ENCODE data around the gene CALHM3. TPM values are rescaled to one million over a fixed set of nuclear protein-coding genes. Genes with fewer than 3 reads are reported as not detected.

The CALHM3 gene
- total and polyA plus RNA-seq, 4 donors = 0.09 TPM; not detected in 3

- peaks cover 4% of the 10 kb centered on the region for H3K4me1 ChIP-seq (ENCODE audit: control insufficient read depth, insufficient read depth, low read length)
- WGBS (ENCODE audit: insufficient coverage) = 74% methylated on average over 22 of the region's 22 CpGs
- no peak overlapping the region for H3K4me3 ChIP-seq (ENCODE audit: low read depth, low read length)
- H3K27ac ChIP-seq (ENCODE audit: low read depth, low read length) = no peak overlapping the region
- no peak for DNase-seq (ENCODE audit: low read depth in 4 of 6, low spot score in 6 of 6)
- no peaks in the 10 kb centered on the region for H3K36me3 ChIP-seq (ENCODE audit: control insufficient read depth, insufficient read depth, low read length)
- H3K27me3 ChIP-seq (ENCODE audit: control insufficient read depth, insufficient read depth, low read length) = no peaks in the 10 kb centered on the region
- H3K9me3 ChIP-seq (ENCODE audit: control insufficient read depth, insufficient read depth, low read length) = no peaks in the 10 kb centered on the region
These were observed 369 bp downstream of the CALHM3 start for GRCh38 chr10:103478671-103479070.

GRCh38 chr10:103476046-103476768 is 2.8 kb downstream of the CALHM3 start:
- Histone ChIP-seq H3K27me3 (ENCODE audit: control insufficient read depth, insufficient read depth, low read length) (no peaks in the 10 kb centered on the region), H3K9me3 (ENCODE audit: control insufficient read depth, insufficient read depth, low read length) (no peaks in the 10 kb centered on the region), H3K4me3 (ENCODE audit: low read depth, low read length) (no peak overlapping the region), H3K36me3 (ENCODE audit: control insufficient read depth, insufficient read depth, low read length) (no peaks in the 10 kb centered on the region), H3K27ac (ENCODE audit: low read depth, low read length) (no peak overlapping the region), H3K4me1 (ENCODE audit: control insufficient read depth, insufficient read depth, low read length) (peaks cover 4% of the 10 kb centered on the region)
- DNase-seq (ENCODE audit: low read depth in 4 of 6, low spot score in 6 of 6) = no peak
- 59% methylated on average over 9 of the region's 11 CpGs for WGBS (ENCODE audit: insufficient coverage)

DNA sequence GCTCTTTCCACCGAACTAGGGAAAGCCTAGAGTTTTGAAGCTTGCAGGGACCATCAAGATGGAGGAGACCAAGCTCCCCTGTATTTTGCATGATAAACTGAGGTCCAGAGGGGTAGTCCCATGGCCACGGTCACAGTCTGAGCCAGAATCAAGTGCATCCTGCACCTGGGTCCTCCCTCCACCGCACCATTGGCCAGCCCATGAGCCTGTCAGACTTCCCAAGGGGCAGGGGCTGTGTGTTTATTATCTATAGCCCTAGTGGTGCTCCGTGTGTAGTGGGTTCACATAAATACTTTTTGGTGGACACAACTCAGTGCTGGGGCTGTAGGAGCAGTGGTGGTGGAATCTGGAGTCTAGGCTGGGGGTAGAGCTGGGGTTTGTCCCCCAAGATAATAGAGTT is 3.6 kb downstream of the CALHM3 start:
- 80% methylated on average over 4 of the region's 4 CpGs for WGBS (ENCODE audit: insufficient coverage)
- H3K4me3 ChIP-seq (ENCODE audit: low read depth, low read length) = no peak overlapping the region

GRCh38 chr10:103474077-103474476 is 5.0 kb downstream of the CALHM3 start:
- Histone ChIP-seq H3K27ac (ENCODE audit: low read depth, low read length) (no peak overlapping the region), H3K36me3 (ENCODE audit: control insufficient read depth, insufficient read depth, low read length) (no peaks in the 10 kb centered on the region), H3K4me1 (ENCODE audit: control insufficient read depth, insufficient read depth, low read length) (no peaks in the 10 kb centered on the region), H3K4me3 (ENCODE audit: low read depth, low read length) (no peak overlapping the region), H3K9me3 (ENCODE audit: control insufficient read depth, insufficient read depth, low read length) (no peaks in the 10 kb centered on the region), H3K27me3 (ENCODE audit: control insufficient read depth, insufficient read depth, low read length) (no peaks in the 10 kb centered on the region)
- 86% methylated on average over 3 of the region's 3 CpGs for WGBS (ENCODE audit: insufficient coverage)
- no peak for DNase-seq (ENCODE audit: low read depth in 4 of 6, low spot score in 6 of 6)

More for the DNA sequence above, 3.6 kb downstream of the CALHM3 start:
- no peaks in the 10 kb centered on the region for H3K36me3 ChIP-seq (ENCODE audit: control insufficient read depth, insufficient read depth, low read length)
- H3K27ac ChIP-seq (ENCODE audit: low read depth, low read length) = no peak overlapping the region
- no peaks in the 10 kb centered on the region for H3K27me3 ChIP-seq (ENCODE audit: control insufficient read depth, insufficient read depth, low read length)
- DNase-seq (ENCODE audit: low read depth in 4 of 6, low spot score in 6 of 6) = no peak
- H3K9me3 ChIP-seq (ENCODE audit: control insufficient read depth, insufficient read depth, low read length) = no peaks in the 10 kb centered on the region
- no peaks in the 10 kb centered on the region for H3K4me1 ChIP-seq (ENCODE audit: control insufficient read depth, insufficient read depth, low read length)

GRCh38 chr10:103473261-103473671 is 5.8 kb downstream of the CALHM3 start:
- WGBS (ENCODE audit: insufficient coverage) = 50% methylated on average over 28 of the region's 32 CpGs
- H3K4me3 ChIP-seq (ENCODE audit: low read depth, low read length) = no peak overlapping the region

GRCh38 chr10:103472005-103472404 is 7.0 kb downstream of the CALHM3 start:
- Histone ChIP-seq H3K4me3 (ENCODE audit: low read depth, low read length) (no peak overlapping the region), H3K4me1 (ENCODE audit: control insufficient read depth, insufficient read depth, low read length) (no peaks in the 10 kb centered on the region), H3K9me3 (ENCODE audit: control insufficient read depth, insufficient read depth, low read length) (no peaks in the 10 kb centered on the region), H3K27me3 (ENCODE audit: control insufficient read depth, insufficient read depth, low read length) (no peaks in the 10 kb centered on the region), H3K27ac (ENCODE audit: low read depth, low read length) (no peak overlapping the region), H3K36me3 (ENCODE audit: control insufficient read depth, insufficient read depth, low read length) (no peaks in the 10 kb centered on the region)
- DNase-seq (ENCODE audit: low read depth in 4 of 6, low spot score in 6 of 6) = no peak
- 100% methylated on average over 2 of the region's 2 CpGs for WGBS (ENCODE audit: insufficient coverage)

More at GRCh38 chr10:103473261-103473671, 5.8 kb downstream of the CALHM3 start:
- Histone ChIP-seq H3K9me3 (ENCODE audit: control insufficient read depth, insufficient read depth, low read length) (no peaks in the 10 kb centered on the region), H3K36me3 (ENCODE audit: control insufficient read depth, insufficient read depth, low read length) (no peaks in the 10 kb centered on the region), H3K27ac (ENCODE audit: low read depth, low read length) (no peak overlapping the region), H3K27me3 (ENCODE audit: control insufficient read depth, insufficient read depth, low read length) (no peaks in the 10 kb centered on the region), H3K4me1 (ENCODE audit: control insufficient read depth, insufficient read depth, low read length) (no peaks in the 10 kb centered on the region)
- peak in 2 of 6 donors; percentile 39 to 80 for DNase-seq (ENCODE audit: low read depth in 4 of 6, low spot score in 6 of 6)

GRCh38 chr10:103470761-103471653 is 8.0 kb downstream of the CALHM3 start:
- no peaks in the 10 kb centered on the region for H3K9me3 ChIP-seq (ENCODE audit: control insufficient read depth, insufficient read depth, low read length)
- no peaks in the 10 kb centered on the region for H3K27me3 ChIP-seq (ENCODE audit: control insufficient read depth, insufficient read depth, low read length)
- H3K36me3 ChIP-seq (ENCODE audit: control insufficient read depth, insufficient read depth, low read length) = no peaks in the 10 kb centered on the region
- no peak for DNase-seq (ENCODE audit: low read depth in 4 of 6, low spot score in 6 of 6)
- WGBS (ENCODE audit: insufficient coverage) = 68% methylated on average over 8 of the region's 14 CpGs
- H3K4me1 ChIP-seq (ENCODE audit: control insufficient read depth, insufficient read depth, low read length) = no peaks in the 10 kb centered on the region
- no peak overlapping the region for H3K27ac ChIP-seq (ENCODE audit: low read depth, low read length)
- no peak overlapping the region for H3K4me3 ChIP-seq (ENCODE audit: low read depth, low read length)

DNA sequence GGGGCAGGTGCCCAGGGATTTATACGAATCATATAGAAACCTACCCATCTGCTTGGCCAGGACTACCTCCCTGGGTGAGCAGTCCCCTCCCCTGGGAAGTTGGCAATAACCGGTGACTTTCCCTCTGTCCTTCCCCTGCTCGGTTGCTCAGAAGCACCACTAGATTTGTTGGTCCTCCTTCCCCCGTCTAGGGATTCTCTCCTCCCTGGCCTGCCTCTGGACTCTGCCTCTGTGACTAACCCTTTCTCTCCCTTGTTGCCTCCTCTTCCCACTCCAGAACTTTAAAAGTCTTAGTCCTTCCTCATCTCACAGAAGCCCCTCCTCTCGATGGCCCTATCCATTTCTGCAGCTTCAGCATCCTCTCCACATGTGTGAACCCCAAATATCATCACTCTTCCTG is 9.8 kb downstream of the CALHM3 start:
- Histone ChIP-seq H3K9me3 (ENCODE audit: control insufficient read depth, insufficient read depth, low read length) (no peaks in the 10 kb centered on the region), H3K4me1 (ENCODE audit: control insufficient read depth, insufficient read depth, low read length) (no peaks in the 10 kb centered on the region), H3K27ac (ENCODE audit: low read depth, low read length) (no peak overlapping the region), H3K4me3 (ENCODE audit: low read depth, low read length) (no peak overlapping the region), H3K36me3 (ENCODE audit: control insufficient read depth, insufficient read depth, low read length) (no peaks in the 10 kb centered on the region), H3K27me3 (ENCODE audit: control insufficient read depth, insufficient read depth, low read length) (no peaks in the 10 kb centered on the region)
- no peak for DNase-seq (ENCODE audit: low read depth in 4 of 6, low spot score in 6 of 6)
- 66% methylated on average over 5 of the region's 5 CpGs for WGBS (ENCODE audit: insufficient coverage)

DNA sequence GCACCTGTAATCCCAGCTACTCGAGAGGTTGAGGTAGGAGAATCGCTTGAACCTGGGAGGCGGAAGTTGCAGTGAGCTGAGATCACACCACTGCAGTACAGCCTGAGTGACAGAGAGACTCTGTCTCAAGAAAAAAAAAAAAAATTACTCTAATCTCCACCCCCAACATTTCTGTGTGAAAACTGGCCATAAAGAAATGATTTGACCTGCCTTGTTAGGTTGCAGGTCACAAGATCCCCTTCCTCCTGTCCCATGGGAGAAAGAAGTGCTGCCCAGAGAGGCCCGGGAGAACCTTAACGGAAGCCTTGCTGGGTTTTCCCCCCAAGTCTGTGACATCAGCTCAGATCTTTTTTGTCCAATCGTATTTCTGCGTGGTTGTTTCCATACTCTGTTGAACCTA is 11.6 kb downstream of the CALHM3 start:
- Histone ChIP-seq H3K9me3 (ENCODE audit: control insufficient read depth, insufficient read depth, low read length) (no peaks in the 10 kb centered on the region), H3K4me3 (ENCODE audit: low read depth, low read length) (no peak overlapping the region), H3K27me3 (ENCODE audit: control insufficient read depth, insufficient read depth, low read length) (no peaks in the 10 kb centered on the region), H3K27ac (ENCODE audit: low read depth, low read length) (no peak overlapping the region), H3K36me3 (ENCODE audit: control insufficient read depth, insufficient read depth, low read length) (no peaks in the 10 kb centered on the region), H3K4me1 (ENCODE audit: control insufficient read depth, insufficient read depth, low read length) (no peaks in the 10 kb centered on the region)
- DNase-seq (ENCODE audit: low read depth in 4 of 6, low spot score in 6 of 6) = no peak
- 72% methylated on average over 4 of the region's 7 CpGs for WGBS (ENCODE audit: insufficient coverage)
